IMR-90 (cell line): ENCODE measurements around the gene NAT14. TPM values are rescaled to one million over a fixed set of nuclear protein-coding genes. Genes with fewer than 3 reads are reported as not detected.

Experiments used
- ATAC-seq: fragments of 200-7000 bp; cut with Tn5 transposase; 2 replicates; pipeline ENCODE4 v1.9.1; 2020; ENCODE audit warnings: low read depth, mild to moderate bottlenecking, moderate library complexity
- BruUV-seq: library from RNA; stranded (reverse); fragments of 400-500 nt; replicated peaks from 2 replicates; lab custom pipeline; 2021; lab: Mats Ljungman, UMichigan
- CTCF ChIA-PET: fragments of 300-600 bp; formaldehyde crosslinking; extraction: SDS; loops from one replicate; lab custom pipeline; 2021; ENCODE audit warnings: antibody characterized with exemption; lab: Yijun Ruan, JAX
- POLR2A ChIA-PET: fragments of 300-600 bp; sonication (Branson Sonifier 250); formaldehyde crosslinking; loops from one replicate; lab custom pipeline; 2022; ENCODE audit warnings: antibody characterized with exemption; ENCODE audit not compliant: unreplicated experiment; lab: Charles Lee
- DNase-seq: peaks from one replicate; pipeline ENCODE4 v3.0.0; 2013
- H2AFZ ChIP-seq: replicated peaks from 2 replicates; pipeline ENCODE3; 2013; ENCODE audit warnings: low read length, mild to moderate bottlenecking; ENCODE audit not compliant: poor library complexity
- H2AK5ac ChIP-seq: 2 replicates; pipeline ENCODE4 v1.6.1; 2013; ENCODE audit warnings: low read depth, low read length, inconsistent platforms
- H2AK9ac ChIP-seq: replicated peaks from 2 replicates; pipeline ENCODE3; 2013; ENCODE audit warnings: mild to moderate bottlenecking, low read depth, low read length, moderate library complexity; ENCODE audit not compliant: poor library complexity
- H2BK120ac ChIP-seq: 2 replicates; pipeline ENCODE4 v1.6.1; 2013; ENCODE audit warnings: low read depth, low read length, inconsistent platforms
- H2BK15ac ChIP-seq: 3 replicates; pipeline ENCODE4 v1.6.1; 2013; ENCODE audit warnings: low read depth, low read length, inconsistent platforms
- H2BK20ac ChIP-seq: 2 replicates; pipeline ENCODE4 v1.6.1; 2013; ENCODE audit warnings: low read depth, mild to moderate bottlenecking, inconsistent platforms, low read length, moderate library complexity
- H2BK5ac ChIP-seq: 2 replicates; pipeline ENCODE4 v1.6.1; 2013; ENCODE audit warnings: mild to moderate bottlenecking, low read depth, low read length, inconsistent platforms; ENCODE audit not compliant: poor library complexity, severe bottlenecking
- H3K14ac ChIP-seq: replicated peaks from 2 replicates; pipeline ENCODE4 v1.6.1; 2013; ENCODE audit warnings: low read depth, low read length, inconsistent platforms
- H3K18ac ChIP-seq: 2 replicates; pipeline ENCODE4 v1.6.1; 2013; ENCODE audit warnings: low read depth, low read length, control low read depth
- H3K23ac ChIP-seq: 2 replicates; pipeline ENCODE4 v1.6.1; 2013; ENCODE audit warnings: low read depth, low read length, inconsistent platforms
- H3K27ac ChIP-seq: 2 replicates; pipeline ENCODE4 v1.5.1; 2013; ENCODE audit warnings: mild to moderate bottlenecking, control low read depth, low read length; ENCODE audit not compliant: insufficient read depth
- H3K27me3 ChIP-seq: 2 replicates; pipeline ENCODE4 v1.6.1; 2013; ENCODE audit warnings: low read length; ENCODE audit not compliant: control insufficient read depth, insufficient read depth
- H3K36me3 ChIP-seq: 2 replicates; pipeline ENCODE4 v1.6.1; 2013; ENCODE audit warnings: low read length, mixed read lengths; ENCODE audit not compliant: control insufficient read depth, insufficient read depth
- H3K4ac ChIP-seq: 2 replicates; pipeline ENCODE4 v1.6.1; 2013; ENCODE audit warnings: low read depth, low read length, inconsistent platforms
- H3K4me1 ChIP-seq: 2 replicates; pipeline ENCODE4 v1.6.1; 2013; ENCODE audit warnings: low read length, mixed read lengths; ENCODE audit not compliant: control insufficient read depth, insufficient read depth
- H3K4me2 ChIP-seq: 2 replicates; pipeline ENCODE4 v1.6.1; 2013; ENCODE audit warnings: low read depth, mild to moderate bottlenecking, control low read depth, low read length, moderate library complexity
- H3K4me3 ChIP-seq: 2 replicates; pipeline ENCODE4 v1.5.1; 2013; ENCODE audit warnings: low read depth, mild to moderate bottlenecking, control low read depth, low read length, moderate library complexity; ENCODE audit not compliant: insufficient read depth
- H3K56ac ChIP-seq: 2 replicates; pipeline ENCODE4 v1.6.1; 2013; ENCODE audit warnings: low read length, inconsistent platforms; ENCODE audit not compliant: insufficient read depth; ENCODE audit errors: extremely low read depth
- H3K79me1 ChIP-seq, 2 experiments: 2 replicates each; pipeline ENCODE4 v1.6.1; 2013; ENCODE audit warnings: low read length in 2 of 2, inconsistent platforms in 1 of 2, low read depth in 1 of 2
- H3K9ac ChIP-seq: 2 replicates; pipeline ENCODE4 v1.6.1; 2013; ENCODE audit warnings: low read depth, low read length, control low read depth
- H3K9me1 ChIP-seq: 2 replicates; pipeline ENCODE4 v1.6.1; 2013; ENCODE audit warnings: low read length, inconsistent platforms; ENCODE audit not compliant: insufficient read depth
- H3K9me3 ChIP-seq: 2 replicates; pipeline ENCODE4 v1.6.1; 2013; ENCODE audit warnings: low read length; ENCODE audit not compliant: control insufficient read depth, insufficient read depth
- H4K20me1 ChIP-seq: 2 replicates; pipeline ENCODE4 v1.6.1; 2013; ENCODE audit warnings: low read length, inconsistent platforms; ENCODE audit not compliant: insufficient read depth
- H4K5ac ChIP-seq: 2 replicates; pipeline ENCODE4 v1.6.1; 2013; ENCODE audit warnings: mild to moderate bottlenecking, low read depth, low read length, control low read depth
- H4K8ac ChIP-seq, 2 experiments: 2 replicates each; pipeline ENCODE4 v1.6.1; 2013; ENCODE audit warnings: low read depth in 2 of 2, low read length in 2 of 2, control low read depth in 1 of 2, inconsistent platforms in 1 of 2
- H4K91ac ChIP-seq: 2 replicates; pipeline ENCODE4 v1.6.1; 2013; ENCODE audit warnings: low read depth, low read length, inconsistent platforms; ENCODE audit not compliant: insufficient read depth
- BHLHE40 ChIP-seq: fragments of 150-350 bp; IDR thresholded peaks from 2 replicates; pipeline ENCODE4 v1.6.1; 2016; ENCODE audit warnings: mild to moderate bottlenecking, low read depth, low read length
- CEBPB ChIP-seq: IDR thresholded peaks from 2 replicates; pipeline ENCODE4 v1.6.1; 2012; ENCODE audit warnings: low read depth, low read length, improper control_type of control experiment
- CHD1 ChIP-seq: IDR thresholded peaks from 2 replicates; pipeline ENCODE4 v1.6.1; 2012; ENCODE audit warnings: low read depth, low read length, improper control_type of control experiment
- CTCF ChIP-seq: conservative IDR thresholded peaks from 2 replicates; pipeline ENCODE4 v1.5.1; 2012; ENCODE audit warnings: mild to moderate bottlenecking, low read depth, low read length, improper control_type of control experiment
- ELK1 ChIP-seq: fragments of 150-350 bp; IDR thresholded peaks from 2 replicates; pipeline ENCODE4 v1.6.1; 2016; ENCODE audit warnings: low read depth, mild to moderate bottlenecking, low read length, moderate library complexity, borderline replicate concordance
- FOS ChIP-seq: fragments of 150-350 bp; IDR thresholded peaks from 2 replicates; pipeline ENCODE4 v1.6.1; 2016; ENCODE audit warnings: low read depth, low read length
- MAFK ChIP-seq: IDR thresholded peaks from 2 replicates; pipeline ENCODE4 v1.6.1; 2012; ENCODE audit warnings: low read depth, low read length, improper control_type of control experiment
- MAZ ChIP-seq: IDR thresholded peaks from 2 replicates; pipeline ENCODE4 v1.6.1; 2012; ENCODE audit warnings: low read depth, mild to moderate bottlenecking, low read length, improper control_type of control experiment, moderate library complexity, borderline replicate concordance
- MXI1 ChIP-seq: IDR thresholded peaks from 2 replicates; pipeline ENCODE4 v1.6.1; 2012; ENCODE audit warnings: low read depth, mild to moderate bottlenecking, low read length, moderate library complexity, borderline replicate concordance
- NFE2L2 ChIP-seq: fragments of 150-350 bp; IDR thresholded peaks from 2 replicates; pipeline ENCODE4 v1.6.1; 2016; ENCODE audit warnings: low read depth, mild to moderate bottlenecking, low read length
- RAD21 ChIP-seq: IDR thresholded peaks from 2 replicates; pipeline ENCODE4 v1.6.1; 2012; ENCODE audit warnings: low read length, improper control_type of control experiment
- RCOR1 ChIP-seq: IDR thresholded peaks from 2 replicates; pipeline ENCODE4 v1.6.1; 2012; ENCODE audit warnings: mild to moderate bottlenecking, low read length, improper control_type of control experiment; ENCODE audit not compliant: insufficient replicate concordance
- RFX5 ChIP-seq: IDR thresholded peaks from 2 replicates; pipeline ENCODE4 v1.8.0; 2012; ENCODE audit warnings: low read depth, mild to moderate bottlenecking, low read length, moderate library complexity
- WGBS, 2 experiments: methylation state at CpG; one replicate each; pipeline versions ENCODE4 v1.1.5 to v1.1.7; 2013; ENCODE audit warnings: missing lambda C conversion rate in 2 of 2; ENCODE audit not compliant: insufficient read length in 1 of 2; ENCODE audit errors: extremely low coverage in 2 of 2; 5-methylcytosine and 5-hydroxymethylcytosine counted together
- dilution Hi-C: fragments of 300-500 bp; cut with HindIII; formaldehyde crosslinking; loops from one replicate; pipeline ENCODE4 v1.14.3; 2018; ENCODE audit warnings: low sequenced_read_pairs; ENCODE audit not compliant: unreplicated experiment
- in situ Hi-C: fragments of 300-500 bp; cut with MboI; formaldehyde crosslinking; loops from 3 replicates; pipeline ENCODE4 v1.14.3; 2019; ENCODE audit warnings: low sequenced_read_pairs, inconsistent platforms, mixed read lengths
- intact Hi-C: fragments of 100-400 bp; cut with micrococcal nuclease; formaldehyde crosslinking; loops from 2 replicates; pipeline ENCODE4 v1.10.0; 2022
- polyA plus RNA-seq, 3 experiments: library from polyadenylated mRNA; depleted of rRNA; stranded (reverse); fragments of >200 nt; gene quantifications; 2 replicates each; pipeline ENCODE4 v1.2.3, GENCODE V29; 2012; ENCODE audit warnings: low replicate concordance in 1 of 3
- total RNA-seq: library from RNA; depleted of rRNA; stranded (reverse); fragments of >200 nt; gene quantifications from 2 replicates; pipeline ENCODE4 v1.2.3, GENCODE V29; 2012

The NAT14 gene
- total and polyA plus RNA-seq, 2 of the 4 experiments (the other 2 are of a cell fraction), result 4.3 to 41.2 TPM

GRCh38 chr19:55530996-55531395 lies 46.0 kb downstream of the NAT14 start:
- no peaks in the 10 kb centered on the region for H3K36me3 ChIP-seq
- dilution Hi-C loops (no loop called here), in situ Hi-C loops (no loop called here)

More at GRCh38 chr19:55530996-55531395, 46.0 kb downstream of the NAT14 start:
- WGBS, 2 experiments, result 92% methylated on average over 18 of the region's 26 CpGs; no CpG with 5 or more reads in 1 of the 2 experiments
- CTCF ChIA-PET, result no interaction called here
- no peak overlapping the region for H4K5ac ChIP-seq
- no peak overlapping the region for H3K4me3 ChIP-seq
- H3K9me3 ChIP-seq, result no peaks in the 10 kb centered on the region
- 0 out of 4 replicates have a peak, but pooled peaks cover 0 to 4% of the 10 kb centered on the region in 2 experiments for H3K79me1 ChIP-seq
- no peak overlapping the region for H3K14ac ChIP-seq
- no peak overlapping the region for H2BK5ac ChIP-seq
- no peak overlapping the region for H2AK5ac ChIP-seq
- H2AFZ ChIP-seq, result no peak overlapping the region
- TF ChIP-seq FOS (no peak), NFE2L2 (no peak), RCOR1 (no peak), RAD21 (no peak), MAZ (no peak), BHLHE40 (no peak), CHD1 (no peak), MAFK (no peak), ELK1 (no peak), RFX5 (no peak), CEBPB (no peak), MXI1 (no peak), CTCF (no peak)
- H3K56ac ChIP-seq, result no peak overlapping the region
- intact Hi-C loops, result no loop called here
- H2BK20ac ChIP-seq, result no peak overlapping the region
- DNase-seq (no peak), ATAC-seq (no peak)
- H4K20me1 ChIP-seq, result no peaks in the 10 kb centered on the region
- H3K4me1 ChIP-seq, result peaks cover 5% of the 10 kb centered on the region
- no peak overlapping the region for H3K18ac ChIP-seq
- no peak overlapping the region for H3K4me2 ChIP-seq
- no peak overlapping the region for H2BK120ac ChIP-seq
- no peak overlapping the region for H2BK15ac ChIP-seq
- no peak overlapping the region for H4K91ac ChIP-seq
- no peak overlapping the region for H3K9ac ChIP-seq
- BruUV-seq, result no TSS peak
- POLR2A ChIA-PET, result no interaction called here
- no peak overlapping the region for H2AK9ac ChIP-seq
- H3K27me3 ChIP-seq, result no peaks in the 10 kb centered on the region
- no peak overlapping the region for H3K23ac ChIP-seq
- H3K4ac ChIP-seq, result no peak overlapping the region
- H3K9me1 ChIP-seq, result peaks cover 14% of the 10 kb centered on the region
- no peak overlapping the region for H4K8ac ChIP-seq
- H3K27ac ChIP-seq, result no peak overlapping the region
